Osteocyte (in vitro differentiated cells): ENCODE data around the gene CDH7. TPM values are rescaled to one million over a fixed set of nuclear protein-coding genes. Genes with fewer than 3 reads are reported as not detected.

Experiments
- DNase-seq: peaks from one replicate; pipeline ENCODE4 v3.0.0; 2021; ENCODE audit warnings: mixed read lengths; ENCODE audit not compliant: unreplicated experiment; ENCODE audit errors: extremely low spot score
- H3K27ac Mint-ChIP-seq: one replicate; pipeline ENCODE4 v1.8.0; 2021; ENCODE audit warnings: mild to moderate bottlenecking, mixed read lengths; ENCODE audit not compliant: unreplicated experiment
- H3K27me3 Mint-ChIP-seq: one replicate; pipeline ENCODE4 v1.8.0; 2021; ENCODE audit warnings: mixed read lengths; ENCODE audit not compliant: unreplicated experiment
- H3K36me3 Mint-ChIP-seq: one replicate; pipeline ENCODE4 v1.8.0; 2021; ENCODE audit warnings: mixed read lengths; ENCODE audit not compliant: unreplicated experiment
- H3K4me1 Mint-ChIP-seq: one replicate; pipeline ENCODE4 v1.8.0; 2021; ENCODE audit warnings: mixed read lengths; ENCODE audit not compliant: unreplicated experiment
- H3K4me3 Mint-ChIP-seq: one replicate; pipeline ENCODE4 v1.8.0; 2021; ENCODE audit warnings: mild to moderate bottlenecking, moderate library complexity, mixed read lengths; ENCODE audit not compliant: unreplicated experiment
- H3K9me3 Mint-ChIP-seq: one replicate; pipeline ENCODE4 v1.8.0; 2021; ENCODE audit warnings: mixed read lengths; ENCODE audit not compliant: unreplicated experiment
- total RNA-seq: library from RNA; stranded (reverse); gene quantifications from 2 replicates; pipeline ENCODE4 v1.2.1, GENCODE V29; 2021
- TF ChIP-seq, protein P1 (sequence below): fragments of 200-600 bp; sonication (generic); IDR thresholded peaks from 2 replicates; pipeline ENCODE4 v1.5.0; 2021; ENCODE audit warnings: antibody characterized with exemption, mild to moderate bottlenecking, moderate library complexity

CDH7 gene
- total RNA-seq, 1 donor from 2014 or later, result not detected

DNA sequence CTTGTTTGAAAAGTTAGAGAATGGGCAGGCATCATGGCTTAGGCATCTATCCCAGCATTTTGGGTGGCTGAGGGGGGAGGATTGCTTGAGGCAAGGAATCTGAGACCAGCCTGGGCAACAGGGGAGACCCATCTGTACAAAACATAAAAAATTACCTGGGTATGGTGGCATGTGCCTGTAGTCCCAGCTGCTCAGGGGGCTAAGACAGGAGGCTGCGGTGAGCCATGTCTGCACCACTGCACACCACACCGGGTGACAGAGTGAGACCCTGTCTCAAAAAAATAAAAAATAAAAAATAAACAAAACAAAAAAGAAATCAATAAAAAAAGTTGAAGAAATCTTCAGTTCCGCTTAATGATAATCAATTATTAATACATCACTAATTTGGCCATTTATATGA is 146.5 kb downstream of the CDH7 start:
- Mint-ChIP-seq H3K27me3 (no peaks in the 10 kb centered on the region), H3K4me1 (no peaks in the 10 kb centered on the region)

DNA sequence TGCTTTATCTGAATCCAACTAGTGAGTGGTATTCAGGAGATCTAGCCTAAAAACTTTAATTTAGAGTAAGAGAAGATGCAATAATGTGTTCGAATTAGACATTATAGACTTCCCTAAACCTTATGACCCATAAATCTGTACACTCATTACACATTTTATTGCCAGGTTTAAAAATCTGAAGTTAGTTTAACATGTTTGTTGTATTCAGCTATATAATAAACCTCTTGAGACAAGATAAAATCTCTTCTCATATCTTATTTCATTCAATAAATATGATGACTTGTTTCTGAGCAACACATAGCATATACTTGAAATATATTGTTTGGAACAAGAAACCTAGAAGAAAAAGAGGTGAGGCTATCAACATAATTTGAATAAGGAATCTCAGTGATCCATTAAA is 150.7 kb downstream of the CDH7 start:
- H3K36me3 Mint-ChIP-seq, result no peaks in the 10 kb centered on the region
- no peak for DNase-seq
- TF ChIP-seq, protein P1, sequence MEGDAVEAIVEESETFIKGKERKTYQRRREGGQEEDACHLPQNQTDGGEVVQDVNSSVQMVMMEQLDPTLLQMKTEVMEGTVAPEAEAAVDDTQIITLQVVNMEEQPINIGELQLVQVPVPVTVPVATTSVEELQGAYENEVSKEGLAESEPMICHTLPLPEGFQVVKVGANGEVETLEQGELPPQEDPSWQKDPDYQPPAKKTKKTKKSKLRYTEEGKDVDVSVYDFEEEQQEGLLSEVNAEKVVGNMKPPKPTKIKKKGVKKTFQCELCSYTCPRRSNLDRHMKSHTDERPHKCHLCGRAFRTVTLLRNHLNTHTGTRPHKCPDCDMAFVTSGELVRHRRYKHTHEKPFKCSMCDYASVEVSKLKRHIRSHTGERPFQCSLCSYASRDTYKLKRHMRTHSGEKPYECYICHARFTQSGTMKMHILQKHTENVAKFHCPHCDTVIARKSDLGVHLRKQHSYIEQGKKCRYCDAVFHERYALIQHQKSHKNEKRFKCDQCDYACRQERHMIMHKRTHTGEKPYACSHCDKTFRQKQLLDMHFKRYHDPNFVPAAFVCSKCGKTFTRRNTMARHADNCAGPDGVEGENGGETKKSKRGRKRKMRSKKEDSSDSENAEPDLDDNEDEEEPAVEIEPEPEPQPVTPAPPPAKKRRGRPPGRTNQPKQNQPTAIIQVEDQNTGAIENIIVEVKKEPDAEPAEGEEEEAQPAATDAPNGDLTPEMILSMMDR, result no peak
- no peak overlapping the region for H3K4me3 Mint-ChIP-seq
- no peaks in the 10 kb centered on the region for H3K4me1 Mint-ChIP-seq
- no peaks in the 10 kb centered on the region for H3K27me3 Mint-ChIP-seq
- no peaks in the 10 kb centered on the region for H3K9me3 Mint-ChIP-seq
- no peak overlapping the region for H3K27ac Mint-ChIP-seq

More for the DNA sequence above, 146.5 kb downstream of the CDH7 start:
- TF ChIP-seq, protein P1, result no peak
- Mint-ChIP-seq H3K27ac (no peak overlapping the region), H3K4me3 (no peak overlapping the region), H3K36me3 (no peaks in the 10 kb centered on the region), H3K9me3 (no peaks in the 10 kb centered on the region)
- DNase-seq, result no peak

DNA sequence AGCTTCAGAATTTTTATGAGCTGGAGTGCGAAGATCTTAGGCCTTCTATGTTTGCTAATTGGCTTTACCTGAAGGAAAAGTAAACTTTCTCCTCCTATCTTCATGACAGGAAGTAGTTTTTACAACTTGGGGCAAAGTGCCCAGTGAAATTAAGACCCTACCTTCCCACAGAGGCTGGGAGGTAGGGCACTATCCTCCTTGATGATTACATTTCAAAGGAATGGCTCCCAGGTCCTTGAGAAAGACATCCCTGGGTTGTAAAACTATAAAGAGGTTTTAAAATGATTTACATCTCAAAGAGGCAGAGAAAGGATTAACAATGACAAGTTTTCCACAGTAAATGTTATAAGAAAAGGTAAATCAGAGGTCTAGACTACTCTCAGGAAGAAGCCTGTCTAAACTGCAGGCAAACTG is 155.8 kb downstream of the CDH7 start:
- no peaks in the 10 kb centered on the region for H3K27me3 Mint-ChIP-seq
- no peak overlapping the region for H3K27ac Mint-ChIP-seq
- no peak for DNase-seq
- H3K4me1 Mint-ChIP-seq, result no peaks in the 10 kb centered on the region
- no peaks in the 10 kb centered on the region for H3K36me3 Mint-ChIP-seq
- no peaks in the 10 kb centered on the region for H3K9me3 Mint-ChIP-seq
- TF ChIP-seq, protein P1, result no peak
- H3K4me3 Mint-ChIP-seq, result no peak overlapping the region

DNA sequence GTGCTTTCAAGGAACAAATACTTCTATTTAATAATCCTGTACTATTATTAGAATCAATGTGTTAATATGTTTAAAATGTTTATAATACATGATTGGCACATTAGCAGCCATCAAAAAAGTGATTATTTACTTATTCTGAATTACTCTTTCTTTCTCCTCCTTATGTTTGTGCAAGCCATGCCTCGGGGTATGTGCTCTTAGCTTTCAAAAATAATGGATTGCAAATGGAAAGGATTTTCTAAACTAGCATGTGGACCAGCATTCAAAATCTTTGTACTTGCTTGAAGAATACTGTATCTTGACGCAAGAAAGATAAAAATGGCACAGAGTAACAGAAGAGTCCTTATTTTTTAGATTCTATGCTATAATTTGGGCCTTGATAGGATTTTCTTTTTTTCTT is 156.5 kb downstream of the CDH7 start:
- no peaks in the 10 kb centered on the region for H3K27me3 Mint-ChIP-seq
- no peak for DNase-seq

DNA sequence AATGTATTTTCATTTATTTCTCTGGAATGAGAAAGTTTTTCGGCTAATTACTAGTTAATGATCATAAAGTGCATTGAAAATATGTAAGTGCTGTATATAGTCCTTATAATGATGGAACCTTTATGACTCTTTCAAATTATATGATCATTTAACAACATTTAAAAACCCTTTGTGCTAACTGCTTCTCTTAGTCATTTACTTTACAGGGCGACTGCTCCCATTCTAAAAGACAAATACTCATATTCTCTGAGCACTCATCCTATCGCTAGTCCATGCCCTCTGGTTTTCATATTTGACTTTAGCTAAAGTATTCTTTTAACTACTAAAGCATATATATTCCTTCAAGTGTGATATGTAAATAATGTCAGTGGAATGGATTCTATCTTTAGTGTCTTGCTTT is 168.2 kb downstream of the CDH7 start:
- Mint-ChIP-seq H3K36me3 (no peaks in the 10 kb centered on the region), H3K9me3 (no peaks in the 10 kb centered on the region), H3K27ac (no peak overlapping the region), H3K4me1 (no peaks in the 10 kb centered on the region), H3K4me3 (no peak overlapping the region), H3K27me3 (no peaks in the 10 kb centered on the region)
- TF ChIP-seq, protein P1, result no peak
- DNase-seq, result no peak

More for the DNA sequence above, 156.5 kb downstream of the CDH7 start:
- Mint-ChIP-seq H3K4me3 (no peak overlapping the region), H3K27ac (no peak overlapping the region), H3K4me1 (no peaks in the 10 kb centered on the region), H3K36me3 (no peaks in the 10 kb centered on the region), H3K9me3 (no peaks in the 10 kb centered on the region)
- TF ChIP-seq, protein P1, result no peak
